GM21367 (cell line): Measurements from ENCODE around the gene RAX2.
"Not testable (repeated sequence)": the region's sequence is repeated elsewhere in the genome, so short reads cannot be mapped to it uniquely, and the experiment has no call there.

Experiments used
- ATAC-seq: cut with Tn5 transposase; IDR thresholded peaks from one replicate; pipeline ENCODE4 v1.9.1; 2021; ENCODE audit not compliant: unreplicated experiment

RAX2 gene

GRCh38 chr19:3771906-3772455, at the start of gene RAX2:
TSS of gene RAX2 (minus strand) at chr19:3772228. CDS start at chr19:3771742, 486 bp downstream.
- no peak for ATAC-seq

GRCh38 chr19:3821156-3821555, 49.1 kb upstream of the RAX2 start:
- ATAC-seq: no peak

- ATAC-seq: no peak
These were observed 48.0 kb upstream of the RAX2 start for GRCh38 chr19:3819989-3820388.

- no peak for ATAC-seq
These were observed 46.9 kb upstream of the RAX2 start for GRCh38 chr19:3818918-3819317.

GRCh38 chr19:3818466-3818865, 46.4 kb upstream of the RAX2 start:
- no peak for ATAC-seq

- ATAC-seq: no peak
These were observed 45.7 kb upstream of the RAX2 start for GRCh38 chr19:3817761-3818160.

- ATAC-seq: no peak
These were observed 44.7 kb upstream of the RAX2 start for GRCh38 chr19:3816566-3817218.

GRCh38 chr19:3816148-3816547, 44.1 kb upstream of the RAX2 start:
- not testable (repeated sequence) for ATAC-seq

GRCh38 chr19:3814648-3815047, 42.6 kb upstream of the RAX2 start:
- no peak for ATAC-seq

- ATAC-seq: no peak
These were observed 41.7 kb upstream of the RAX2 start for GRCh38 chr19:3813473-3814392.

- no peak for ATAC-seq
These were observed 38.8 kb upstream of the RAX2 start for GRCh38 chr19:3810708-3811355.

GRCh38 chr19:3809881-3810707, 38.1 kb upstream of the RAX2 start:
- no peak for ATAC-seq

- ATAC-seq: no peak
These were observed 36.6 kb upstream of the RAX2 start for GRCh38 chr19:3808420-3809143.

GRCh38 chr19:3807574-3808354, 35.7 kb upstream of the RAX2 start:
- no peak for ATAC-seq

- ATAC-seq: no peak
These were observed 35.1 kb upstream of the RAX2 start for GRCh38 chr19:3807131-3807480.

- no peak for ATAC-seq
These were observed 33.8 kb upstream of the RAX2 start for GRCh38 chr19:3805859-3806258.

- no peak for ATAC-seq
These were observed 32.4 kb upstream of the RAX2 start for GRCh38 chr19:3804429-3804828.

- ATAC-seq: no peak
These were observed 32.0 kb upstream of the RAX2 start for GRCh38 chr19:3803986-3804385.
